ENCODE results near the gene SS18. TPM values are rescaled to one million over a fixed set of nuclear protein-coding genes. Genes with fewer than 3 reads are reported as not detected.

Gene SS18
- total RNA-seq, 4 donors from 2014 or later: 140 to 386 (median 207) TPM

- Histone ChIP-seq H3K27me3 (no peaks in the 10 kb centered on the region), H3K9me3 (no peaks in the 10 kb centered on the region), H3K27ac (no peak overlapping the region), H3K4me1 (peaks cover 11% of the 10 kb centered on the region), H3K4me3 (no peak overlapping the region), H3K36me3 (peaks cover 49% of the 10 kb centered on the region)
- TF ChIP-seq EP300 (IDR thresholded peaks at IDR 0.05) (no peak), POLR2A (IDR thresholded peaks at IDR 0.05) (no peak), POLR2AphosphoS5 (IDR thresholded peaks at IDR 0.05) (no peak), CTCF (IDR thresholded peaks at IDR 0.05) (no peak)
- no peak for DNase-seq (ENCODE audit: low spot score in 2 of 2)
These were observed 53.8 kb downstream of the SS18 start for GRCh38 chr18:26036635-26037034.

- no peak for DNase-seq (ENCODE audit: low spot score in 2 of 2)
- H3K36me3 ChIP-seq: peaks cover 66% of the 10 kb centered on the region
- 90% methylated on average over 5 of the region's 5 CpGs for WGBS
These were observed 55.4 kb downstream of the SS18 start for GRCh38 chr18:26034850-26035497.

GRCh38 chr18:26022585-26022984 lies 67.8 kb downstream of the SS18 start:
- H3K27me3 ChIP-seq: no peaks in the 10 kb centered on the region
- TF ChIP-seq POLR2A (IDR thresholded peaks at IDR 0.05) (no peak), CTCF (IDR thresholded peaks at IDR 0.05) (no peak), EP300 (IDR thresholded peaks at IDR 0.05) (no peak), POLR2AphosphoS5 (IDR thresholded peaks at IDR 0.05) (no peak)
- no peak overlapping the region for H3K27ac ChIP-seq
- peaks cover 69% of the 10 kb centered on the region for H3K36me3 ChIP-seq
- DNase-seq (ENCODE audit: low spot score in 2 of 2): no peak
- WGBS: 90% methylated on average over 1 of the region's 1 CpG
- H3K4me1 ChIP-seq: no peaks in the 10 kb centered on the region
- no peak overlapping the region for H3K4me3 ChIP-seq
- H3K9me3 ChIP-seq: no peaks in the 10 kb centered on the region

More at GRCh38 chr18:26034850-26035497, 55.4 kb downstream of the SS18 start:
- Histone ChIP-seq H3K27me3 (no peaks in the 10 kb centered on the region), H3K4me3 (no peak overlapping the region), H3K9me3 (no peaks in the 10 kb centered on the region), H3K4me1 (peaks cover 4% of the 10 kb centered on the region), H3K27ac (no peak overlapping the region)
- no peak for TF ChIP-seq POLR2AphosphoS5 (IDR thresholded peaks at IDR 0.05)
- no peak for TF ChIP-seq POLR2A (IDR thresholded peaks at IDR 0.05)
- TF ChIP-seq CTCF (IDR thresholded peaks at IDR 0.05): no peak
- no peak for TF ChIP-seq EP300 (IDR thresholded peaks at IDR 0.05)

DNA sequence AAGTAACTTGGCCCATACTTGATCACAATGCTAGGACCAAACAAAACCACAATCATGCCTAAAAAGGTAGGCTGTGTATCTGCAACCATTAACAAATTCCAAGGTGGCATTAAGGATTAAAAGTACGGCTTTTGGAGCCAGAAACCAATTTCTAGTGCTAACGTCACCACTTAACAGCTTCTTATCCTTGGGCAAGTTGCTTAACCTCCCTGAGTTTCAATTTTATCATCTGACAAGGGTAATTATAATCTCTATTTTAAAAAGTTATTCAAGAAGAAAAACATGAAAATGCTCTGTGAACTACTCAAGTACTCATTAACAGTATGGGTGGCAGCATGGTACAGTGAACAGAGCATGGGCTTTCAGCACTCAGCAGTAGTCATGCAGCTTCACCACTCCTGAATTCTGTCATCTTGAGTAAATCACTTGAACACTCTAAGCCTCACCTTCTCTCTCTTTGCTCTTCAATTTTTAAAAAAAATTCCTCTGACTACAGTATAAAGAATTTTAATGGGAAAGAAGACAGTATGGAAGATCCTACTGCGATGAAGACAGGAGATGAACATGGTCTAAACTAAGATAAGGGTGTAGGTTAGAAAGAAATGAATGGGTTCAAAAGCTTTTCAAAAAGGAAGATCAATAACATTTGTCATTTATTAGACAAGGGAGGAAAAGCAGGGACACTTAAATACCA lies 69.2 kb downstream of the SS18 start:
- Histone ChIP-seq H3K36me3 (peaks cover 72% of the 10 kb centered on the region), H3K9me3 (no peaks in the 10 kb centered on the region), H3K4me3 (no peak overlapping the region), H3K27me3 (no peaks in the 10 kb centered on the region), H3K27ac (no peak overlapping the region), H3K4me1 (no peaks in the 10 kb centered on the region)
- TF ChIP-seq POLR2AphosphoS5 (IDR thresholded peaks at IDR 0.05) (no peak), POLR2A (IDR thresholded peaks at IDR 0.05) (no peak), CTCF (IDR thresholded peaks at IDR 0.05) (no peak), EP300 (IDR thresholded peaks at IDR 0.05) (no peak)
- no peak for DNase-seq (ENCODE audit: low spot score in 2 of 2)
- WGBS: 88% methylated on average over 3 of the region's 3 CpGs

DNA sequence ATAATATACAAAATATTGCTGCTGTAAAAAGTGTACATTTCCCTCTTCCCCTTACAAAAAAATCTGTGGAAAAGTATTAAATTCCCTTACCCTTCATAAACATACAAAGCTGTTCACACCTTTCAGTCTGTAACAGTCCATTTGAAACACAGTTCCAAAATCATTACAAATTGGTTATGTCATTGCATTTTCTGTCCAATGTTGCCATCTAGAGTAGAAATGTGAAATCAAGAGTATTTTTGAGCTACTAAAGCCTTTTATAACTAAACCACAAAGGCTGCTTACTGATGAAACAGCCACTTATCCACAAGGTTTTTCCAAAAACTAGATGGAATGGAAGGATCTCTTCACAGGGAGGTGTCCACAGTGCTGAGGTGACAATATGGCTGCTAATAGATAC lies 72.5 kb downstream of the SS18 start:
- no peak for DNase-seq (ENCODE audit: low spot score in 2 of 2)
- no peak overlapping the region for H3K4me3 ChIP-seq
- H3K27ac ChIP-seq: no peak overlapping the region
- no peaks in the 10 kb centered on the region for H3K9me3 ChIP-seq
- H3K36me3 ChIP-seq: peaks cover 67% of the 10 kb centered on the region
- H3K27me3 ChIP-seq: no peaks in the 10 kb centered on the region
- no peaks in the 10 kb centered on the region for H3K4me1 ChIP-seq
- no peak for TF ChIP-seq EP300 (IDR thresholded peaks at IDR 0.05)
- no peak for TF ChIP-seq CTCF (IDR thresholded peaks at IDR 0.05)
- TF ChIP-seq POLR2A (IDR thresholded peaks at IDR 0.05): no peak
- no peak for TF ChIP-seq POLR2AphosphoS5 (IDR thresholded peaks at IDR 0.05)

All from suprapubic skin (tissue), 4 donors.